ENCODE results near the gene ZNF768. TPM values are rescaled to one million over a fixed set of nuclear protein-coding genes. Genes with fewer than 3 reads are reported as not detected.

Gene ZNF768
- total and polyA plus RNA-seq, 2 of the 13 experiments (the other 11 are each of a cell fraction or from before 2014, with no cell fraction given) = 26.7 to 34.4 TPM

GRCh38 chr16:30534368-30535105 is 8.2 kb upstream of the ZNF768 start, which contains the start of gene ZNF747 (continued):
- TF ChIP-seq HHEX (CRISPR knock-in tag; IDR thresholded peaks at IDR 0.05) = no peak
- no peak for TF ChIP-seq ZNF180 (CRISPR knock-in tag; IDR thresholded peaks at IDR 0.05; ENCODE audit: borderline replicate concordance, low read depth)
- TF ChIP-seq TBX3 (IDR thresholded peaks at IDR 0.05; ENCODE audit: borderline replicate concordance) = peak; percentile 7; the same call in 1 of the 2 replicates
- TF ChIP-seq RXRB (CRISPR knock-in tag; IDR thresholded peaks at IDR 0.05; ENCODE audit: borderline replicate concordance) = peak; percentile 48; the same call in 1 of the 2 replicates
- peak; percentile 79; the same call in 1 of the 2 replicates for TF ChIP-seq TFAP4 (IDR thresholded peaks at IDR 0.05; ENCODE audit: borderline replicate concordance, low read depth)
- peak; percentile 80 for TF ChIP-seq ZNF547 (CRISPR knock-in tag; IDR thresholded peaks at IDR 0.05)
- TF ChIP-seq ARNTL (CRISPR knock-in tag; IDR thresholded peaks at IDR 0.05) = peak; percentile 69; the same call in 1 of the 2 replicates
- peak; percentile 91 for TF ChIP-seq KDM3A (CRISPR knock-in tag; IDR thresholded peaks at IDR 0.05; ENCODE audit: low read depth)
- TF ChIP-seq ARID4A (CRISPR knock-in tag; IDR thresholded peaks at IDR 0.05; ENCODE audit: borderline replicate concordance) = peak; percentile 88
- TF ChIP-seq ZNF703 (CRISPR knock-in tag; IDR thresholded peaks at IDR 0.05; ENCODE audit: borderline replicate concordance) = 0 out of 2 replicates have a peak, but pooled peaks have one; percentile 76
- peak; percentile 95 for TF ChIP-seq CREM (IDR thresholded peaks at IDR 0.05)
- TF ChIP-seq CREM (CRISPR knock-in tag; IDR thresholded peaks at IDR 0.05) = peak; percentile 17; the same call in 1 of the 2 replicates
- no peak for TF ChIP-seq ZBTB43 (CRISPR knock-in tag; conservative IDR thresholded peaks at IDR 0.05)
- 0 out of 2 replicates have a peak, but pooled peaks have one; percentile 6 for TF ChIP-seq ZNF276 (CRISPR knock-in tag; IDR thresholded peaks at IDR 0.05; ENCODE audit: low read depth)
- peak; percentile 49; the same call in 1 of the 2 replicates for TF ChIP-seq MED13 (CRISPR knock-in tag; IDR thresholded peaks at IDR 0.05)
- no peak for TF ChIP-seq SMARCC2 (IDR thresholded peaks at IDR 0.05)
- TF ChIP-seq YEATS4 (CRISPR knock-in tag; IDR thresholded peaks at IDR 0.05; ENCODE audit: borderline replicate concordance) = peak; percentile 94; the same call in 1 of the 2 replicates
- peak; percentile 45 for TF ChIP-seq CBX5 (CRISPR knock-in tag; IDR thresholded peaks at IDR 0.05; ENCODE audit: borderline replicate concordance)
- no peak for TF ChIP-seq ZNF879 (CRISPR knock-in tag; IDR thresholded peaks at IDR 0.05)

Data from HepG2 (cell line).